Activated CD4-positive, alpha-beta memory T cell treated with anti-CD3 and anti-CD28 coated beads, Interleukin-2, amount 10 ng/mL, durations not matched to agents 7 days and 5 days (primary cell): Measurements from ENCODE around the gene MSMB. TPM values are rescaled to one million over a fixed set of nuclear protein-coding genes. Genes with fewer than 3 reads are reported as not detected.
"Not testable (repeated sequence)": the region's sequence is repeated elsewhere in the genome, so short reads cannot be mapped to it uniquely, and the experiment has no call there.

Experiments used
- CTCF ChIA-PET: fragments of 350-600 bp; sonication (Branson Sonifier 250); formaldehyde crosslinking; loops from one replicate; lab custom pipeline; 2021; ENCODE audit warnings: antibody characterized with exemption, inconsistent platforms; lab: Charles Lee
- POLR2A ChIA-PET: fragments of 350-600 bp; sonication (Branson Sonifier 250); formaldehyde crosslinking; loops from one replicate; lab custom pipeline; 2021; ENCODE audit warnings: antibody characterized with exemption; lab: Charles Lee
- DNase-seq: peaks from one replicate; pipeline ENCODE4 v3.0.0-alpha.2; 2020
- H3K27ac Mint-ChIP-seq: one replicate; pipeline ENCODE4 v1.8.0; 2021; ENCODE audit warnings: mild to moderate bottlenecking, mixed read lengths
- H3K27me3 Mint-ChIP-seq: one replicate; pipeline ENCODE4 v1.8.0; 2021; ENCODE audit warnings: mixed read lengths
- H3K36me3 Mint-ChIP-seq: one replicate; pipeline ENCODE4 v1.8.0; 2021; ENCODE audit warnings: low read depth, mixed read lengths
- H3K4me1 Mint-ChIP-seq: one replicate; pipeline ENCODE4 v1.8.0; 2021; ENCODE audit warnings: mixed read lengths
- H3K4me3 Mint-ChIP-seq: one replicate; pipeline ENCODE4 v1.8.0; 2021; ENCODE audit warnings: mild to moderate bottlenecking, mixed read lengths
- H3K9me3 Mint-ChIP-seq: one replicate; pipeline ENCODE4 v1.8.0; 2021; ENCODE audit warnings: mixed read lengths
- total RNA-seq, 2 experiments: library from RNA; stranded (reverse); gene quantifications; one replicate each; pipeline ENCODE4 v1.2.3, GENCODE V29; 2021

MSMB gene, protein sequence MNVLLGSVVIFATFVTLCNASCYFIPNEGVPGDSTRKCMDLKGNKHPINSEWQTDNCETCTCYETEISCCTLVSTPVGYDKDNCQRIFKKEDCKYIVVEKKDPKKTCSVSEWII
- not detected for total RNA-seq

- Mint-ChIP-seq H3K27me3 (peaks cover 14% of the 10 kb centered on the region), H3K27ac (no peak within 1 kb of the TSS), H3K4me3 (no peak within 1 kb of the TSS), H3K9me3 (no peaks in the 10 kb centered on the region), H3K4me1 (no peaks in the 10 kb centered on the region), H3K36me3 (no peaks in the 10 kb centered on the region)
- DNase-seq, result no peak
- CTCF ChIA-PET, result no interaction called here
- POLR2A ChIA-PET, result no interaction called here
These were observed at the start of gene MSMB for GRCh38 chr10:46046261-46046660. Gene MSMB, minus strand, starts transcription at chr10:46046269. Its CDS starts 32 bp downstream, at chr10:46046237.

DNA sequence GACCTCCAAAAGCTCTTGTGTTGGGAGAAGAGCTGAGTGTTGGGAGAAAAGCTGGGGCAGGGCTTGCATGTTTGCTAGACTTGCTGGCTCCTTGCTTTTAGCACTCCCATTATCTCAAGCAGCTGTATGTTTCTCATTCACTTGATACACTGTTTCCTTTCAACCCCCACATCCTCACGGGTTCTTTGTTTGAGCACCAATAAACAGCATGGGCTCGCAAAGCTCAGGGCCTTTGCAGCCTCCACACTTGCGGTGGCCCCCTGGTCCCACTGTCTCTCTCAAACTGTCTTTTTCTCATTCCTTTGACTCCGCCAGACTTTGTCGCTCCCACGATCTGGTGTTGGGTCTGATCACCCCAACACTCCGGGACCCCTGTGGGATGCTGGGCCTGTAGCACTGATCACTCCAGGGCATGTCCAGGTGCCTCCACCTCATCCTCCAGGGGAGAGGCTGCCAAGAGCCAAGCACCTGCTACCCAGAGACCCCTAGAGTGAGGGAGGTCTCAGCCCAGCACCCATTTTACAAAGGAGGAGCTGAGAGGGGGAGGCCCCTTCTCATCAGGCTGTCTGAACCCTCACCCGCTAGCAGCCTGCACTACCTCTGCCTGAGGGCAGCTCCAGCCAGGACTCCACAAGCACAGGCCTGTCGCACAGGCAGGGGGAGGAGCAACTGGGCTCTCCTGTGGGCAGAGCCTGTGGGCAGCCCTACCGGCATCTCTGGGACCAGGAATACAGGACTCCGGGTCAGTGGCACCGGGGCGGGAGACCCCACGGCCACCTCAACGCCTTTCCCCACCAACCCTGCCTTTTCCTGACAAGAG is 49.1 kb upstream of the MSMB start:
- no peak for DNase-seq
- no peaks in the 10 kb centered on the region for H3K36me3 Mint-ChIP-seq
- peaks cover 33% of the 10 kb centered on the region for H3K4me1 Mint-ChIP-seq
- H3K4me3 Mint-ChIP-seq, result no peak overlapping the region
- CTCF ChIA-PET, result no interaction called here
- POLR2A ChIA-PET, result no interaction called here
- H3K9me3 Mint-ChIP-seq, result no peaks in the 10 kb centered on the region
- H3K27ac Mint-ChIP-seq, result no peak overlapping the region
- no peaks in the 10 kb centered on the region for H3K27me3 Mint-ChIP-seq

DNA sequence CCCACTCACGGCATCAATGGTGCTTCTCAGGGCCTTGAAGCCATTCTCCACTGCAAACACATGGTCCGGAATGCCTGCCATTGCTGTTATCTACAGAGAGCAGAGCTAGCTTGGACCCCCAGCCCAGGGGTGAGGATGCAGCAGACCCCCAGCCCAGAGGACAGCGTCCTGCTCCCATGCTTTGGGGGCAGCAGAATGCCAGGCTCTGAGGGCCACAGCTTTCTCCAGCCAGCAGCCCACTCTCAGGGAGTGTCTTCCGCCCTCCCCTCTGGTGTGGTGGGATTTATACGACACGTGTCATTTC is 48.1 kb upstream of the MSMB start:
- no peaks in the 10 kb centered on the region for H3K36me3 Mint-ChIP-seq
- no peak overlapping the region for H3K4me3 Mint-ChIP-seq
- H3K4me1 Mint-ChIP-seq, result peaks cover 33% of the 10 kb centered on the region
- no peak overlapping the region for H3K27ac Mint-ChIP-seq
- no peaks in the 10 kb centered on the region for H3K27me3 Mint-ChIP-seq
- no peak for DNase-seq
- ChIA-PET POLR2A (no interaction called here), CTCF (interaction anchor here (0.6 kb wide), 1 partner anchor 10 kb away, joined by 3 read pairs; no protein-coding TSS in a partner anchor)
- no peaks in the 10 kb centered on the region for H3K9me3 Mint-ChIP-seq

GRCh38 chr10:46093316-46094196 is 47.5 kb upstream of the MSMB start:
- POLR2A ChIA-PET, H3K27ac Mint-ChIP-seq, H3K9me3 Mint-ChIP-seq, H3K4me3 Mint-ChIP-seq, H3K27me3 Mint-ChIP-seq, DNase-seq, H3K36me3 Mint-ChIP-seq: not testable (repeated sequence)
- peaks cover 33% of the 10 kb centered on the region for H3K4me1 Mint-ChIP-seq
- CTCF ChIA-PET, result interaction anchor here (0.6 kb wide), 1 partner anchor 9 kb away, joined by 3 read pairs; no protein-coding TSS in a partner anchor

- no peaks in the 10 kb centered on the region for H3K27me3 Mint-ChIP-seq
- ChIA-PET CTCF (interaction anchor here (0.5 to 2.0 kb wide), 2 partner anchors 63 to 199 kb away, joined by 3 to 7 read pairs; no protein-coding TSS in a partner anchor), POLR2A (interaction anchor here (1.0 kb wide), 1 partner anchor 12 kb away, joined by 3 read pairs; no protein-coding TSS in a partner anchor)
- DNase-seq, result no peak
- H3K36me3 Mint-ChIP-seq, result no peaks in the 10 kb centered on the region
- H3K27ac Mint-ChIP-seq, result no peak overlapping the region
- no peak overlapping the region for H3K4me3 Mint-ChIP-seq
- H3K4me1 Mint-ChIP-seq, result peaks cover 30% of the 10 kb centered on the region
- no peaks in the 10 kb centered on the region for H3K9me3 Mint-ChIP-seq
These were observed 46.5 kb upstream of the MSMB start for GRCh38 chr10:46092524-46093081.

GRCh38 chr10:46091828-46092523 is 45.9 kb upstream of the MSMB start:
- no peaks in the 10 kb centered on the region for H3K36me3 Mint-ChIP-seq
- CTCF ChIA-PET, result interaction anchor here (0.5 to 2.0 kb wide), 2 partner anchors 63 to 200 kb away, joined by 3 to 7 read pairs; no protein-coding TSS in a partner anchor
- H3K27ac Mint-ChIP-seq, result no peak overlapping the region
- no peaks in the 10 kb centered on the region for H3K9me3 Mint-ChIP-seq
- H3K27me3 Mint-ChIP-seq, result no peaks in the 10 kb centered on the region
- no peak for DNase-seq
- H3K4me1 Mint-ChIP-seq, result peaks cover 24% of the 10 kb centered on the region
- H3K4me3 Mint-ChIP-seq, result no peak overlapping the region
- POLR2A ChIA-PET, result interaction anchor here (1.0 to 1.1 kb wide), 2 partner anchors 12 to 60 kb away, joined by 3 to 4 read pairs; no protein-coding TSS in a partner anchor

- H3K27ac Mint-ChIP-seq, result no peak overlapping the region
- DNase-seq, result no peak
- no peaks in the 10 kb centered on the region for H3K36me3 Mint-ChIP-seq
- ChIA-PET CTCF (interaction anchor here (2.0 kb wide), 1 partner anchor 62 kb away, joined by 7 read pairs; no protein-coding TSS in a partner anchor), POLR2A (interaction anchor here (1.0 to 1.1 kb wide), 2 partner anchors 11 to 59 kb away, joined by 3 to 4 read pairs; no protein-coding TSS in a partner anchor)
- H3K9me3 Mint-ChIP-seq, result no peaks in the 10 kb centered on the region
- no peak overlapping the region for H3K4me3 Mint-ChIP-seq
- peaks cover 18% of the 10 kb centered on the region for H3K4me1 Mint-ChIP-seq
- no peaks in the 10 kb centered on the region for H3K27me3 Mint-ChIP-seq
These were observed 45.2 kb upstream of the MSMB start for GRCh38 chr10:46091080-46091827.

DNA sequence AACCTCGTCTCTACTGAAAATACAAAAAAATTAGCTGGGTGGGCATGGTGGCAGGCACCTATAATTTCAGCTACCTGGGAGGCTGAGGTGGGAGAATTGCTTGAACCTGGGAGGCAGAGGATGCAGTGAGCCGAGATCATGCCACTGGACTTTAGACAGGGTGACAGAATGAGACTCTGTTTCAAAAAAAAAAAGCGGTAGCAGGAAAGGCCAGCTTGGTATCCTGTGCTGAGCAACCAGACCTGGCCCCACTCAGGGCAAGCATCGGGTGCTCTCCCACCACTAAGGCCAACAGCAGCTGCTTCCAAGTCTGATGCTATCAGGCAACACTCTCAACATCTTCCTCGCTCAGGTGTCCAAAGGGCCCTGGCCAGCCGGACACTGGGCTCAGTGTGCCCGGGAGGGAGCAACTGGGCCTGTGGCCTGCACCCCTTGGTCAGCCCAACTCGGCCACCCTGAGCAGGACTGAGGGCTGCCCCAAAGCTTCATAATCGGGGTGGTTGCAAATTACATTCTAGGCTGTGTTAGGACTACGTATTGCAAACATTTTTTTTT is 44.3 kb upstream of the MSMB start:
- H3K36me3 Mint-ChIP-seq, result no peaks in the 10 kb centered on the region
- ChIA-PET CTCF (interaction anchor here (2.2 kb wide), 1 partner anchor 61 kb away, joined by 6 read pairs; the partner anchor contains the start of gene NCOA4), POLR2A (interaction anchor here (0.7 kb wide), 1 partner anchor 97 kb away, joined by 3 read pairs; no protein-coding TSS in a partner anchor)
- H3K27ac Mint-ChIP-seq, result no peak overlapping the region
- no peaks in the 10 kb centered on the region for H3K9me3 Mint-ChIP-seq
- H3K27me3 Mint-ChIP-seq, result no peaks in the 10 kb centered on the region
- DNase-seq, result no peak
- H3K4me3 Mint-ChIP-seq, result no peak overlapping the region
- H3K4me1 Mint-ChIP-seq, result peaks cover 14% of the 10 kb centered on the region

DNA sequence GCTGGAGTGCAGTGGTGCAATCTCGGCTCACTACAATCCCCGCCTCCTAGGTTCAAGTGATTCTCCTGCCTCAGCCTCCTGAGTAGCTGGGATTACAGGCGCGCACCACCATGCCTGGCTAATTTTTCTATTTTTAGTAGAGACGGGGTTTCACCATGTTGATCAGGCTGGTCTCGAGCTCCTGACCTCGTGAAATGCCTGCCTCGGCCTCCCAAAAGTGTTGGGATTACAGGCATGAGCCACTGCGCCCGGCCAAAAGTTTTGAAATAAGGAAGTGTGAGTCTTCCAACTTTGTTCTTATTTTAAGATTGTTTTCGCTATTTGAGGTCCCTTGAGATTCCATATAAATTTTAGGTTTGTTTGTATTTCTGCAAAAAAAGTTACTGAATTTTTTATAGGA is 41.3 kb upstream of the MSMB start:
- H3K4me1 Mint-ChIP-seq, H3K27ac Mint-ChIP-seq, DNase-seq, H3K27me3 Mint-ChIP-seq, CTCF ChIA-PET, H3K9me3 Mint-ChIP-seq, H3K36me3 Mint-ChIP-seq, POLR2A ChIA-PET, H3K4me3 Mint-ChIP-seq: not testable (repeated sequence)

DNA sequence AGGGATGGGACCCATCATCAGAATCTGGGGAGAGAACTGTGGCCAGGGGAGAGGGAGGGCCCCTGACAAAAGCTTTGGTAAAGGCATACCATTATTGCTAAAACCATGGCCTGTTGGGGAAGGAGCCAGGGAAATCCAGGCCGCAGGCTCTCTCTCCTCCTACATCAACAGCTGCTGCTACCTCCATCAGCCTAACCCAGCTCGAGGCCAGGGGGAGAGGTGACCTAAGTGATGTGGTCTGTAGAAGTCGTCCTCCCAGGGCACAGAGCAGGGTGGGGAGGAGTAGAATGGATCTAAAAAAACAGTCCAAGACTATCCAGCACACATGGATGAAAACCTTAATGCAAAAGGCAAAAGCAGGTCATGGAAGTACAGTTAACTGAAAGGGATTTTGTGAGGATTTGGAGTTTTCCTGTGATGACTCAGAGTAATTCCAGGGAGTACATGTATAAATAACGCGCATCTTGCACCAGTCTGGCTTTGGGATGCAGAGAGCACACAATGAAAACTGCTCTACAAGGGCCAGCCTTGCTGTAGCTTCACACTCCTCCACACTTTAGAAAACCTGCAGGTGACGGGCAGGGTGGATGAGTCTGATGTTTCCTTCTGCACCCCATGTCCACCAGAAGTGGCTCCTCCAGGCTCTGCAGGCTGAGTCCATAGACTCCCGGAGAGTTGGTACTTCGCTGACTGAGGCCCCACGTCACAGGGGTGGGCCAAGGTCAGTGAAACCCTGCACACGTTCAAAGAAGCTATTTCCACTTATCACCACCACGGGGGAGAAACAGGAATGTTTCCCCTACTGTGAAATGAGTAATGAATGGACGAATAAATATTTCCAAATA is 38.5 kb upstream of the MSMB start:
- no peaks in the 10 kb centered on the region for H3K9me3 Mint-ChIP-seq
- no peaks in the 10 kb centered on the region for H3K4me1 Mint-ChIP-seq
- H3K36me3 Mint-ChIP-seq, result no peaks in the 10 kb centered on the region
- ChIA-PET POLR2A (no interaction called here), CTCF (interaction anchor here (0.6 kb wide), 1 partner anchor 9 kb away, joined by 3 read pairs; no protein-coding TSS in a partner anchor)
- H3K27ac Mint-ChIP-seq, result no peak overlapping the region
- H3K27me3 Mint-ChIP-seq, result no peaks in the 10 kb centered on the region
- no peak overlapping the region for H3K4me3 Mint-ChIP-seq
- no peak for DNase-seq
